PC-9 (cell line): ENCODE results near the gene UBE2L5. TPM values are rescaled to one million over a fixed set of nuclear protein-coding genes. Genes with fewer than 3 reads are reported as not detected.

Experiments
- BruUV-seq: library from RNA; stranded (reverse); fragments of 400-500 nt; replicated peaks from 2 replicates; lab custom pipeline; 2021; lab: Mats Ljungman, UMichigan
- CTCF ChIA-PET: fragments of 300-600 bp; sonication (Branson Sonifier 250); formaldehyde crosslinking; loops from one replicate; lab custom pipeline; 2022; ENCODE audit warnings: antibody characterized with exemption; lab: Charles Lee
- POLR2A ChIA-PET: fragments of 300-600 bp; sonication (Branson Sonifier 250); formaldehyde crosslinking; loops from one replicate; lab custom pipeline; 2022; ENCODE audit warnings: antibody characterized with exemption; ENCODE audit not compliant: unreplicated experiment; lab: Charles Lee
- DNase-seq, 2 experiments: peaks; one replicate each; pipeline versions ENCODE4 v3.0.0 to v3.0.0-alpha.2; 2015 to 2022; ENCODE audit warnings: mixed read lengths in 1 of 2
- H2AFZ ChIP-seq: fragments of 200-600 bp; sonication (generic); 2 replicates; pipeline ENCODE4 v1.8.1; 2017; ENCODE audit warnings: antibody characterized with exemption
- H3F3A ChIP-seq: fragments of 200-600 bp; sonication (generic); 2 replicates; pipeline ENCODE4 v1.8.1; 2017; ENCODE audit warnings: antibody characterized with exemption, mild to moderate bottlenecking, low read depth; ENCODE audit not compliant: insufficient read depth
- H3K27ac ChIP-seq: fragments of 200-600 bp; sonication (generic); 2 replicates; pipeline ENCODE4 v1.6.1; 2016; ENCODE audit warnings: mixed run types
- H3K27me3 ChIP-seq: fragments of 200-600 bp; sonication (generic); 2 replicates; pipeline ENCODE4 v1.6.1; 2016; ENCODE audit warnings: low read depth, mixed run types; ENCODE audit not compliant: insufficient read depth
- H3K36me3 ChIP-seq: fragments of 200-600 bp; sonication (generic); 2 replicates; pipeline ENCODE4 v1.6.1; 2016; ENCODE audit warnings: low read depth, mixed run types
- H3K4me1 ChIP-seq: fragments of 200-600 bp; sonication (generic); replicated peaks from 2 replicates; pipeline ENCODE4 v1.6.1; 2016; ENCODE audit warnings: mixed run types; ENCODE audit not compliant: insufficient read depth
- H3K4me2 ChIP-seq: fragments of 200-600 bp; sonication (generic); 2 replicates; pipeline ENCODE4 v1.6.1; 2017; ENCODE audit warnings: mixed run types
- H3K4me3 ChIP-seq: fragments of 200-600 bp; sonication (generic); 2 replicates; pipeline ENCODE4 v1.6.1; 2016; ENCODE audit warnings: mixed run types
- H3K79me2 ChIP-seq: fragments of 200-600 bp; sonication (generic); 2 replicates; pipeline ENCODE4 v1.6.1; 2017; ENCODE audit warnings: low read depth, mixed run types
- H3K9me2 ChIP-seq: fragments of 200-600 bp; sonication (generic); 2 replicates; pipeline ENCODE4 v1.8.1; 2017; ENCODE audit warnings: mild to moderate bottlenecking; ENCODE audit not compliant: insufficient read depth
- H3K9me3 ChIP-seq: fragments of 200-600 bp; sonication (generic); 2 replicates; pipeline ENCODE4 v1.8.1; 2016; ENCODE audit warnings: low read depth; ENCODE audit not compliant: insufficient read depth
- H4K20me1 ChIP-seq: fragments of 200-600 bp; sonication (generic); 2 replicates; pipeline ENCODE4 v1.8.1; 2017; ENCODE audit not compliant: insufficient read depth
- CTCF ChIP-seq: fragments of 200-600 bp; sonication (generic); conservative IDR thresholded peaks from 2 replicates; pipeline ENCODE4 v1.6.1; 2017; ENCODE audit warnings: mixed run types, antibody characterized with exemption, mild to moderate bottlenecking, moderate library complexity
- EZH2 ChIP-seq: fragments of 200-600 bp; sonication (generic); IDR thresholded peaks from 2 replicates; pipeline ENCODE4 v1.8.0; 2017; ENCODE audit warnings: antibody characterized with exemption, low read depth
- intact Hi-C: fragments of 100-400 bp; cut with micrococcal nuclease; formaldehyde crosslinking; loops from one replicate; pipeline ENCODE4 v1.10.0; 2022; ENCODE audit not compliant: unreplicated experiment
- total RNA-seq: library from RNA; stranded (reverse); gene quantifications from 2 replicates; pipeline ENCODE4 v1.2.3, GENCODE V29; 2021

UBE2L5 gene
- total RNA-seq, 1 experiment from 2014 or later: not detected

- H3K27ac ChIP-seq: no peak overlapping the region
- no peak overlapping the region for H3K4me2 ChIP-seq
- H3K9me2 ChIP-seq: no peaks in the 10 kb centered on the region
- H3K27me3 ChIP-seq: no peaks in the 10 kb centered on the region
- TF ChIP-seq EZH2: no peak
- no peak for TF ChIP-seq CTCF
- BruUV-seq: no TSS peak
- no peak overlapping the region for H3K4me3 ChIP-seq
- no peak for DNase-seq
- H4K20me1 ChIP-seq: no peaks in the 10 kb centered on the region
- H3K9me3 ChIP-seq: no peaks in the 10 kb centered on the region
- intact Hi-C loops: no loop called here
- peaks cover 9% of the 10 kb centered on the region; the same call in 1 of the 2 replicates for H3F3A ChIP-seq
- POLR2A ChIA-PET: no interaction called here
- no peaks in the 10 kb centered on the region for H3K36me3 ChIP-seq
- CTCF ChIA-PET: no interaction called here
- no peak overlapping the region for H2AFZ ChIP-seq
- H3K4me1 ChIP-seq: peaks cover 23% of the 10 kb centered on the region
- H3K79me2 ChIP-seq: no peaks in the 10 kb centered on the region
Measured at GRCh38 chr13:30391956-30392680, 30.2 kb upstream of the UBE2L5 start.

DNA sequence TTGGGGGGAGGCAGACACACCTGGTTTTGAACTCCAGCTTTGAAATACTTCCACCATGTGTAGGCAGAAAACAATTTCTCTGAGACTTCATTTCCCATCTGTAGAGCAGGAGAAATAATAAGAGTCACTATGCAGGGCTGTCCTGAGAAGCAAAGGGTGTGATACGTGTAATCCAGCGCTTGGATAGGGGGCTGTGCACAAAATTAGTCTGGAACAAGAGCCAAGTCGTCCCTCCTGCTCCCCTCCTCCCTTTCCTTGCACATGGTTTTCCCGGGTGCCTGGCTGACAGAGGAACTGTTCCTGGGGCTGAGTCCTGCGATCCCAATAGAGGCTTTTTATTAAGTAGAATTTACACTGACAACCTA is 29.6 kb upstream of the UBE2L5 start:
- no peak overlapping the region for H3K27ac ChIP-seq
- POLR2A ChIA-PET: no interaction called here
- no peaks in the 10 kb centered on the region for H3K27me3 ChIP-seq
- no peak for DNase-seq
- CTCF ChIA-PET: no interaction called here
- no peaks in the 10 kb centered on the region for H3K9me3 ChIP-seq
- H3F3A ChIP-seq: peaks cover 9% of the 10 kb centered on the region; the same call in 1 of the 2 replicates
- no peaks in the 10 kb centered on the region for H3K36me3 ChIP-seq
- intact Hi-C loops: no loop called here
- H3K4me1 ChIP-seq: peaks cover 23% of the 10 kb centered on the region
- no peaks in the 10 kb centered on the region for H3K9me2 ChIP-seq
- H3K79me2 ChIP-seq: no peaks in the 10 kb centered on the region
- TF ChIP-seq EZH2 (no peak), CTCF (no peak)
- BruUV-seq: no TSS peak
- H3K4me2 ChIP-seq: no peak overlapping the region
- no peak overlapping the region for H2AFZ ChIP-seq
- no peaks in the 10 kb centered on the region for H4K20me1 ChIP-seq
- no peak overlapping the region for H3K4me3 ChIP-seq

DNA sequence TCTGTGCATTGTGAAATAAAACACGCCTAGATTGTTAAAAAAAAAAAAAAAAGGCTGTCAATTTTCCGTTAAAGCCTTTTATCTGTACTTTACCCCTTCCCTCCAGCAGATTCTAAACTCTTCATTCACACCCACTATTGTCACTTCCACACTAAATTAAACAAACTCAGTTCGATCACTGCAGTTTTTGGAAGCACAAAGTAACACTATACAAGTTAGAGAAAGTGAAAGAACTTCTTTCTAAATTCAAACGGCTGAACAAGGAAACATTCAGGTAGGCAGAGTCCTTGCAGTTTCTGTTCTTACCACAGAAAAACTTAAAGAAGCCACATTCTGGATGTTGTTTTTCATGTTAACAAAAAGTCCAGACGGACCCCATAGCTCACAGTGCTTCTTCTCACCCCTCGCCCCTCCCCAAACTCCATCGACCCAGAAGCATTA is 27.5 kb upstream of the UBE2L5 start:
- no TSS peak for BruUV-seq
- POLR2A ChIA-PET: interaction anchor here (0.5 kb wide), 1 partner anchor 245 kb away, joined by 5 read pairs; no protein-coding TSS in a partner anchor

More for the DNA sequence above, 27.5 kb upstream of the UBE2L5 start:
- intact Hi-C loops: no loop called here
- H3K4me1 ChIP-seq: peaks cover 14% of the 10 kb centered on the region; the same call in 1 of the 2 replicates
- H3K9me3 ChIP-seq: no peaks in the 10 kb centered on the region
- no peaks in the 10 kb centered on the region for H3K27me3 ChIP-seq
- H4K20me1 ChIP-seq: no peaks in the 10 kb centered on the region
- TF ChIP-seq CTCF (no peak), EZH2 (no peak)
- CTCF ChIA-PET: no interaction called here
- peak overlapping the region; percentile 61 for H3K4me3 ChIP-seq
- no peak for DNase-seq
- no peaks in the 10 kb centered on the region for H3K9me2 ChIP-seq
- H2AFZ ChIP-seq: peak overlapping the region; percentile 86
- H3K36me3 ChIP-seq: no peaks in the 10 kb centered on the region
- peaks cover 4% of the 10 kb centered on the region; the same call in 1 of the 2 replicates for H3F3A ChIP-seq
- H3K79me2 ChIP-seq: no peaks in the 10 kb centered on the region
- H3K4me2 ChIP-seq: peak overlapping the region; percentile 86
- H3K27ac ChIP-seq: peak overlapping the region; percentile 55
